Fibroblast of skin of abdomen (primary cell): ENCODE data around the gene ZC3H8.

Experiments
- DNase-seq: peaks from one replicate; pipeline ENCODE4 v3.0.0-alpha.2; 2013

The ZC3H8 gene

GRCh38 chr2:112162956-112163355, 91.9 kb downstream of the ZC3H8 start:
- DNase-seq: no peak

- DNase-seq: no peak
Observed at GRCh38 chr2:112162341-112162740, 92.5 kb downstream of the ZC3H8 start.
